Activated naive CD4-positive, alpha-beta T cell treated with anti-CD3 and anti-CD28 coated beads, Interleukin-2, amount 50 U/mL, for 24 hours (primary cell): ENCODE data around the gene HOXA3.

Source experiments
- H3K27ac Mint-ChIP-seq: one replicate; pipeline ENCODE4 v1.8.0; 2021; ENCODE audit warnings: mild to moderate bottlenecking, mixed read lengths
- H3K27me3 Mint-ChIP-seq: one replicate; pipeline ENCODE4 v1.8.0; 2021; ENCODE audit warnings: mixed read lengths
- H3K36me3 Mint-ChIP-seq: one replicate; pipeline ENCODE4 v1.8.0; 2021; ENCODE audit warnings: mixed read lengths
- H3K4me1 Mint-ChIP-seq: one replicate; pipeline ENCODE4 v1.8.0; 2021; ENCODE audit warnings: mixed read lengths
- H3K4me3 Mint-ChIP-seq: one replicate; pipeline ENCODE4 v1.8.0; 2021; ENCODE audit warnings: mild to moderate bottlenecking, mixed read lengths
- H3K9me3 Mint-ChIP-seq: one replicate; pipeline ENCODE4 v1.8.0; 2021; ENCODE audit warnings: mixed read lengths

The HOXA3 gene

GRCh38 chr7:27174874-27175625 is 22.7 kb upstream of the HOXA3 start:
- Mint-ChIP-seq H3K27me3 (peaks cover 54% of the 10 kb centered on the region), H3K36me3 (peaks cover 3% of the 10 kb centered on the region), H3K4me1 (peaks cover 27% of the 10 kb centered on the region), H3K27ac (peak overlapping the region; percentile 41), H3K4me3 (peak overlapping the region; percentile 58), H3K9me3 (no peaks in the 10 kb centered on the region)

GRCh38 chr7:27173956-27174873 is 21.8 kb upstream of the HOXA3 start, which contains the start of gene HOXA10:
TSS of gene HOXA10 (minus strand) at chr7:27174320. CDS start at chr7:27174306, 14 bp downstream.
- Mint-ChIP-seq H3K9me3 (no peaks in the 10 kb centered on the region), H3K27ac (peak within 1 kb of the TSS; percentile 41), H3K4me1 (peaks cover 20% of the 10 kb centered on the region), H3K36me3 (peaks cover 1% of the 10 kb centered on the region), H3K4me3 (peak within 1 kb of the TSS; percentile 75), H3K27me3 (peaks cover 49% of the 10 kb centered on the region)

GRCh38 chr7:27173511-27173955 is 21.1 kb upstream of the HOXA3 start:
- Mint-ChIP-seq H3K4me3 (no peak overlapping the region), H3K27ac (no peak overlapping the region), H3K27me3 (peaks cover 48% of the 10 kb centered on the region), H3K4me1 (peaks cover 25% of the 10 kb centered on the region), H3K36me3 (peaks cover 3% of the 10 kb centered on the region), H3K9me3 (no peaks in the 10 kb centered on the region)

- Mint-ChIP-seq H3K27me3 (peaks cover 52% of the 10 kb centered on the region), H3K4me1 (peaks cover 26% of the 10 kb centered on the region), H3K27ac (no peak overlapping the region), H3K36me3 (peaks cover 3% of the 10 kb centered on the region), H3K4me3 (no peak overlapping the region), H3K9me3 (no peaks in the 10 kb centered on the region)
These were observed 20.6 kb upstream of the HOXA3 start for GRCh38 chr7:27172823-27173510.

GRCh38 chr7:27172315-27172774 is 20.0 kb upstream of the HOXA3 start:
- Mint-ChIP-seq H3K36me3 (peaks cover 3% of the 10 kb centered on the region), H3K27me3 (peaks cover 53% of the 10 kb centered on the region), H3K9me3 (no peaks in the 10 kb centered on the region), H3K4me1 (peaks cover 28% of the 10 kb centered on the region), H3K27ac (peak overlapping the region; percentile 85), H3K4me3 (peak overlapping the region; percentile 66)

- H3K9me3 Mint-ChIP-seq, result no peaks in the 10 kb centered on the region
- peaks cover 3% of the 10 kb centered on the region for H3K36me3 Mint-ChIP-seq
- peak overlapping the region; percentile 66 for H3K4me3 Mint-ChIP-seq
- peaks cover 33% of the 10 kb centered on the region for H3K4me1 Mint-ChIP-seq
- peak overlapping the region; percentile 85 for H3K27ac Mint-ChIP-seq
- H3K27me3 Mint-ChIP-seq, result peaks cover 57% of the 10 kb centered on the region
These were observed 19.4 kb upstream of the HOXA3 start for GRCh38 chr7:27171637-27172314.

GRCh38 chr7:27171325-27171636 is 18.9 kb upstream of the HOXA3 start:
- Mint-ChIP-seq H3K36me3 (peaks cover 3% of the 10 kb centered on the region), H3K27ac (no peak overlapping the region), H3K4me1 (peaks cover 33% of the 10 kb centered on the region), H3K9me3 (no peaks in the 10 kb centered on the region), H3K27me3 (peaks cover 55% of the 10 kb centered on the region), H3K4me3 (peak overlapping the region; percentile 30)

GRCh38 chr7:27170426-27171324 is 18.3 kb upstream of the HOXA3 start:
- Mint-ChIP-seq H3K27ac (no peak overlapping the region), H3K4me3 (peak overlapping the region; percentile 55), H3K36me3 (peaks cover 3% of the 10 kb centered on the region), H3K9me3 (no peaks in the 10 kb centered on the region), H3K27me3 (peaks cover 54% of the 10 kb centered on the region), H3K4me1 (peaks cover 36% of the 10 kb centered on the region)

GRCh38 chr7:27169658-27170425 is 17.5 kb upstream of the HOXA3 start:
- H3K4me1 Mint-ChIP-seq, result peaks cover 37% of the 10 kb centered on the region
- peak overlapping the region; percentile 55 for H3K4me3 Mint-ChIP-seq
- no peaks in the 10 kb centered on the region for H3K9me3 Mint-ChIP-seq
- H3K27ac Mint-ChIP-seq, result no peak overlapping the region
- H3K36me3 Mint-ChIP-seq, result peaks cover 3% of the 10 kb centered on the region
- peaks cover 51% of the 10 kb centered on the region for H3K27me3 Mint-ChIP-seq

GRCh38 chr7:27168265-27168947 is 16.0 kb upstream of the HOXA3 start:
- Mint-ChIP-seq H3K27me3 (peaks cover 59% of the 10 kb centered on the region), H3K27ac (peak overlapping the region; percentile 8), H3K4me1 (peaks cover 36% of the 10 kb centered on the region), H3K9me3 (no peaks in the 10 kb centered on the region), H3K4me3 (peak overlapping the region; percentile 55), H3K36me3 (peaks cover 3% of the 10 kb centered on the region)

GRCh38 chr7:27167916-27168264 is 15.5 kb upstream of the HOXA3 start:
- peaks cover 3% of the 10 kb centered on the region for H3K36me3 Mint-ChIP-seq
- no peaks in the 10 kb centered on the region for H3K9me3 Mint-ChIP-seq
- peaks cover 36% of the 10 kb centered on the region for H3K4me1 Mint-ChIP-seq
- H3K4me3 Mint-ChIP-seq, result no peak overlapping the region
- H3K27me3 Mint-ChIP-seq, result peaks cover 61% of the 10 kb centered on the region
- peak overlapping the region; percentile 1 for H3K27ac Mint-ChIP-seq

GRCh38 chr7:27166531-27167505 is 14.4 kb upstream of the HOXA3 start:
- peak overlapping the region; percentile 83 for H3K27ac Mint-ChIP-seq
- no peaks in the 10 kb centered on the region for H3K9me3 Mint-ChIP-seq
- peaks cover 29% of the 10 kb centered on the region for H3K4me1 Mint-ChIP-seq
- peaks cover 3% of the 10 kb centered on the region for H3K36me3 Mint-ChIP-seq
- H3K27me3 Mint-ChIP-seq, result peaks cover 59% of the 10 kb centered on the region
- peak overlapping the region; percentile 30 for H3K4me3 Mint-ChIP-seq
